Hepatocyte (in vitro differentiated cells): ENCODE data around the gene GP5.

Experiments
- CTCF ChIP-seq: fragments of 200-600 bp; sonication (generic); IDR thresholded peaks from 2 replicates; pipeline ENCODE4 v1.5.1; 2016; ENCODE audit warnings: antibody characterized with exemption, mild to moderate bottlenecking; ENCODE audit not compliant: poor library complexity
- EZH2 ChIP-seq: fragments of 200-600 bp; sonication (generic); IDR thresholded peaks from 2 replicates; pipeline ENCODE4 v1.6.1; 2016; ENCODE audit warnings: antibody characterized with exemption, mild to moderate bottlenecking, borderline replicate concordance
- EZH2phosphoT487 ChIP-seq: fragments of 200-600 bp; sonication (generic); IDR thresholded peaks from one replicate; pipeline ENCODE4 v1.6.1; 2018; ENCODE audit warnings: antibody characterized with exemption, mild to moderate bottlenecking, low read depth, moderate library complexity; ENCODE audit not compliant: unreplicated experiment, severe bottlenecking

DNA sequence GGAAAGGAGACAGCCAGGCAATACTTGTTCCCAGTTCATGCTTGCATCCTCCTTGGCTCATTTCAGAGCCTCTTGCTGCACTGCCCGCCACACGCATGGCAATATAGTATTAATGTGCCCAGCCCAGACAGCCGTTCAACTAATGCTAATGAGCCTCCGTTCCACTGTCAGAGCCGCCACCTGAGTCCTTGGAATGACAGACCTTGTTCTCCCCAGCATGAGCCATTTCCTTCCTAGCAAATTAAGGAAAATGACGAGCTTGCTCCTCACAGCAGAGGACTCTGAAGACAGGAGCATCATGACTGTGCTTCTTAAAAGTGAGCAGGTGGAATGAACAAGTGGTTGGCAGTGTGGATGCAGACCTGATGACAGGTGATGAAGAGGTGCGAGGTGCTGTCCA is 18.7 kb downstream of the GP5 start:
- no peak for TF ChIP-seq CTCF
- no peak for TF ChIP-seq EZH2
- no peak for TF ChIP-seq EZH2phosphoT487
